Lower leg skin (tissue), 4 donors: ENCODE measurements around the gene CACNA1I. TPM values are rescaled to one million over a fixed set of nuclear protein-coding genes. Genes with fewer than 3 reads are reported as not detected.
A peak's percentile ranks its signal among the peaks of the same experiment; 100 is the strongest.

Experiments used
- DNase-seq, 2 donors: peaks; one replicate each; pipeline ENCODE4 v3.0.0-alpha.2; 2019; ENCODE audit warnings: low spot score in 2 of 2
- H3K4me3 ChIP-seq: fragments of 200-600 bp; sonication (generic); 2 replicates; pipeline ENCODE4 v1.5.1; 2017; ENCODE audit warnings: mild to moderate bottlenecking, low read depth; ENCODE audit not compliant: poor library complexity, severe bottlenecking
- POLR2A ChIP-seq, 2 donors: fragments of 450-650 bp; IDR thresholded peaks; one replicate each; pipeline ENCODE4 v1.6.1; 2016 to 2017; ENCODE audit warnings: antibody characterized with exemption in 2 of 2, mild to moderate bottlenecking in 1 of 2, moderate library complexity in 1 of 2
- WGBS, 2 donors: methylation state at CpG; one replicate each; pipeline ENCODE4 v1.1.5; 2018; 5-methylcytosine and 5-hydroxymethylcytosine counted together
- intact Hi-C: fragments of 100-400 bp; cut with DNase I; formaldehyde crosslinking; loops from one replicate; pipeline ENCODE4 v1.15.0; 2023; ENCODE audit warnings: low total_unique reads
- total RNA-seq, 4 donors: library from RNA; depleted of rRNA; stranded (reverse); fragments of >200 nt; gene quantifications; one replicate each; pipeline ENCODE4 v1.1.0, GENCODE V29; 2016
- TF ChIP-seq, protein P1 (sequence below), 3 donors: fragments of 450-650 bp; IDR thresholded peaks; one replicate each; pipeline ENCODE4 v1.5.1; 2016; ENCODE audit warnings: antibody characterized with exemption in 3 of 3, mild to moderate bottlenecking in 3 of 3, moderate library complexity in 2 of 3

CACNA1I gene
- total RNA-seq, 4 donors from 2014 or later = 0.13 to 0.27 (median 0.21) TPM

DNA sequence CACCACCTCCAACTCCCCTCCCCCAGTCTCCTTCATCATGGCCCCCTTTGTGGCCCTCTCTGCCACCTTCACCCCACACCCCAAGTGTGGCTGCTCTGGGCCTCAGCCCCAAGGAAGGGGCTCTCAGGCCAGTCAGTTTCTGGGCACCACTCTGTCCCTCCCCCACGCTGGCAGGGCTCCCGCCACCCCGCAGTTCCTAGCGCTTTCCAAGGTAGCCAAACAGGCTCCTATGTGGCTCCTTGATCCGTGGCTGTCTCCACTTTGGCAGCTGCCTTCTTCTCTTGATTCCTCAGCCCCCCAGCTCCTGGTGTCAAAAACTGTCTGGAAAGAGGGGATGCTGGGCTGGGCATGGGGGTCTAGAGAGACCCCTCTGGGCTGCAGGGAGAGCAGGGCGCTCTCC lies 10.4 kb upstream of the CACNA1I start:
- 36 to 38% methylated on average over 6 of the region's 6 CpGs for WGBS, 2 donors
- intact Hi-C loops = no loop called here
- TF ChIP-seq, protein P1, sequence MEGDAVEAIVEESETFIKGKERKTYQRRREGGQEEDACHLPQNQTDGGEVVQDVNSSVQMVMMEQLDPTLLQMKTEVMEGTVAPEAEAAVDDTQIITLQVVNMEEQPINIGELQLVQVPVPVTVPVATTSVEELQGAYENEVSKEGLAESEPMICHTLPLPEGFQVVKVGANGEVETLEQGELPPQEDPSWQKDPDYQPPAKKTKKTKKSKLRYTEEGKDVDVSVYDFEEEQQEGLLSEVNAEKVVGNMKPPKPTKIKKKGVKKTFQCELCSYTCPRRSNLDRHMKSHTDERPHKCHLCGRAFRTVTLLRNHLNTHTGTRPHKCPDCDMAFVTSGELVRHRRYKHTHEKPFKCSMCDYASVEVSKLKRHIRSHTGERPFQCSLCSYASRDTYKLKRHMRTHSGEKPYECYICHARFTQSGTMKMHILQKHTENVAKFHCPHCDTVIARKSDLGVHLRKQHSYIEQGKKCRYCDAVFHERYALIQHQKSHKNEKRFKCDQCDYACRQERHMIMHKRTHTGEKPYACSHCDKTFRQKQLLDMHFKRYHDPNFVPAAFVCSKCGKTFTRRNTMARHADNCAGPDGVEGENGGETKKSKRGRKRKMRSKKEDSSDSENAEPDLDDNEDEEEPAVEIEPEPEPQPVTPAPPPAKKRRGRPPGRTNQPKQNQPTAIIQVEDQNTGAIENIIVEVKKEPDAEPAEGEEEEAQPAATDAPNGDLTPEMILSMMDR (IDR thresholded peaks at IDR 0.05) = no peak
- TF ChIP-seq POLR2A (IDR thresholded peaks at IDR 0.05) = no peak
- H3K4me3 ChIP-seq = no peak overlapping the region
- DNase-seq = no peak

- WGBS, 2 donors = 72 to 78% methylated on average over 9 of the region's 9 CpGs
- no peak overlapping the region for H3K4me3 ChIP-seq
- TF ChIP-seq, protein P1 (IDR thresholded peaks at IDR 0.05) = no peak
- TF ChIP-seq POLR2A (IDR thresholded peaks at IDR 0.05) = no peak
- DNase-seq = no peak
- intact Hi-C loops = no loop called here
Observed at GRCh38 chr22:39562839-39563489, 7.6 kb upstream of the CACNA1I start.

DNA sequence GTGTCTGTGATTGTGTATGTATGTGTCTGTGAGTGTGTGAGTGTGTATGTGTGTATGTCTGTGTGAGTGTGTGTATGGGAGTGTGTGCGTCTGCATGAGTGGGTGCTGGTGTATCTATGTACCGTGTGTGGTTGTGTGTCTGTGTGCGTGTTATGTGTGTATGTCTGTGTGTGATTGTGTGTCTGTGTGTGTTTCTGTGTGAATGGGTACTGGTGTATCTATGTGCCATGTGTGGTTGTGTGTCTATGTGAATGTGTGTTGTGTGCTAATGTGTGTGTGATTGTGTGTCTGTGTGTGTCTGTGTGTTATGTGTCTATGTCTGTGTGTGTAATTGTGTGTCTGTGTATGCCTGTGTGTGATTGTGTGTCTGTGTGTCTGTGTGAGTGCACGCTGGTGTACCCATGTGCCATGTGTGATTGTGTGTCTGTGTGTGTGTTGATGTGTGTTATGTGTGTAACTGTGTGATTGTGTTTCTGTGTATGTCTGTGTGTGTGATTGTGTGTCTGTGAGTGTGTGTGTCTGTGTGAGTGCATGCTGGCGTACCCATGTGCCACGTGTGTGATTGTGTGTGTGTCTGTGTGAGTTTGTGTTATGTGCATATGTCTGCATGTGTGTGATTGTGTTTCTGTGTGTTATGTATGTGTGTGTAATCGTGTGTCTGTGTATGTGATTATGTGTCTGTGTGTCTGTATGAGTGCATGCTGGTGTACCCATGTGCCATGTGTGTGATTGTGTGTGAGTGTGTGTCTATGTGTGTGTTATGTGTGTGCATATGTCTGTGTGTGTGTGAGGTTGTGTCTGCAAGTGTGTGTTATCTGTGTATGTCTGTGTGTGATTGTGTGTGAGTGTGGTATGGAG lies 6.8 kb upstream of the CACNA1I start:
- intact Hi-C loops = no loop called here
- WGBS, 2 donors = 78 to 91% methylated on average over 7 of the region's 7 CpGs
- no peak overlapping the region for H3K4me3 ChIP-seq
- TF ChIP-seq, protein P1 (IDR thresholded peaks at IDR 0.05) = peak in 1 of 3 donors; percentile 4
- no peak for TF ChIP-seq POLR2A (IDR thresholded peaks at IDR 0.05)
- DNase-seq = no peak

GRCh38 chr22:39565414-39565944 lies 5.1 kb upstream of the CACNA1I start:
- 95 to 96% methylated on average over 5 of the region's 5 CpGs for WGBS, 2 donors
- TF ChIP-seq, protein P1 (IDR thresholded peaks at IDR 0.05) = no peak
- TF ChIP-seq POLR2A (IDR thresholded peaks at IDR 0.05) = no peak
- H3K4me3 ChIP-seq = no peak overlapping the region
- intact Hi-C loops = no loop called here
- DNase-seq = no peak

- 38 to 43% methylated on average over 14 of the region's 14 CpGs for WGBS, 2 donors
- DNase-seq = no peak
- no peak for TF ChIP-seq POLR2A (IDR thresholded peaks at IDR 0.05)
- TF ChIP-seq, protein P1 (IDR thresholded peaks at IDR 0.05) = no peak
- no peak overlapping the region for H3K4me3 ChIP-seq
- intact Hi-C loops = no loop called here
Observed at GRCh38 chr22:39567135-39567946, 3.2 kb upstream of the CACNA1I start.
